H9 (cell line): Measurements from ENCODE around the gene HBZ. TPM values are rescaled to one million over a fixed set of nuclear protein-coding genes. Genes with fewer than 3 reads are reported as not detected.

Experiments used
- DNase-seq: peaks from one replicate; pipeline ENCODE4 v3.0.0-alpha.2; 2017
- H2AFZ ChIP-seq: one replicate; pipeline ENCODE4 v1.6.1; 2013; ENCODE audit warnings: mild to moderate bottlenecking, low read length, control low read depth, moderate library complexity
- H2AK5ac ChIP-seq: 2 replicates; pipeline ENCODE4 v1.6.1; 2013; ENCODE audit warnings: low read length, control low read depth, mixed read lengths; ENCODE audit not compliant: insufficient read length
- H2BK120ac ChIP-seq: one replicate; pipeline ENCODE4 v1.6.1; 2013; ENCODE audit warnings: low read depth, mild to moderate bottlenecking, low read length, control low read depth, inconsistent platforms; ENCODE audit not compliant: poor library complexity, severe bottlenecking
- H2BK12ac ChIP-seq: 2 replicates; pipeline ENCODE4 v1.6.1; 2013; ENCODE audit warnings: low read length, control low read depth, mixed read lengths, low read depth; ENCODE audit not compliant: insufficient read length
- H2BK15ac ChIP-seq: 2 replicates; pipeline ENCODE4 v1.6.1; 2013; ENCODE audit warnings: low read depth, low read length, control low read depth
- H2BK20ac ChIP-seq: one replicate; pipeline ENCODE4 v1.6.1; 2013; ENCODE audit warnings: low read depth, mild to moderate bottlenecking, low read length, control low read depth, inconsistent platforms; ENCODE audit not compliant: poor library complexity, severe bottlenecking
- H2BK5ac ChIP-seq: 2 replicates; pipeline ENCODE4 v1.6.1; 2013; ENCODE audit warnings: low read length, control low read depth, mixed read lengths; ENCODE audit not compliant: insufficient read length
- H3K14ac ChIP-seq: 2 replicates; pipeline ENCODE4 v1.6.1; 2013; ENCODE audit warnings: low read length, control low read depth; ENCODE audit not compliant: insufficient read depth
- H3K18ac ChIP-seq: 2 replicates; pipeline ENCODE4 v1.6.1; 2013; ENCODE audit warnings: low read depth, mild to moderate bottlenecking, mixed read lengths, low read length, control low read depth; ENCODE audit not compliant: insufficient read length
- H3K23ac ChIP-seq: 2 replicates; pipeline ENCODE4 v1.6.1; 2013; ENCODE audit warnings: low read length, control low read depth, mixed read lengths, low read depth; ENCODE audit not compliant: insufficient read length
- H3K23me2 ChIP-seq: 2 replicates; pipeline ENCODE4 v1.6.1; 2013; ENCODE audit warnings: low read depth, mild to moderate bottlenecking, mixed read lengths, low read length, control low read depth; ENCODE audit not compliant: insufficient read length, poor library complexity, severe bottlenecking
- H3K27ac ChIP-seq: 2 replicates; pipeline ENCODE4 v1.5.1; 2013; ENCODE audit warnings: low read length, control low read depth, mixed read lengths, low read depth; ENCODE audit not compliant: insufficient read length
- H3K27me3 ChIP-seq: 2 replicates; pipeline ENCODE4 v1.6.1; 2013; ENCODE audit warnings: low read length, control low read depth, inconsistent platforms; ENCODE audit not compliant: insufficient read depth
- H3K4ac ChIP-seq: 2 replicates; pipeline ENCODE4 v1.6.1; 2013; ENCODE audit warnings: low read depth, mild to moderate bottlenecking, control low read depth, inconsistent platforms, low read length, moderate library complexity
- H3K4me1 ChIP-seq: 2 replicates; pipeline ENCODE4 v1.6.1; 2013; ENCODE audit warnings: low read length, control low read depth, inconsistent platforms; ENCODE audit not compliant: insufficient read depth
- H3K4me2 ChIP-seq: 2 replicates; pipeline ENCODE4 v1.6.1; 2013; ENCODE audit warnings: low read length, control low read depth, mixed read lengths; ENCODE audit not compliant: insufficient read length, insufficient read depth
- H3K56ac ChIP-seq: 2 replicates; pipeline ENCODE4 v1.6.1; 2013; ENCODE audit warnings: low read depth, mild to moderate bottlenecking, mixed read lengths, low read length, control low read depth; ENCODE audit not compliant: insufficient read length
- H3K79me1 ChIP-seq: 2 replicates; pipeline ENCODE4 v1.6.1; 2013; ENCODE audit warnings: low read depth, mild to moderate bottlenecking, moderate library complexity, low read length, control low read depth, inconsistent platforms; ENCODE audit not compliant: insufficient read depth, poor library complexity, severe bottlenecking
- H3K79me2 ChIP-seq: 2 replicates; pipeline ENCODE4 v1.6.1; 2013; ENCODE audit warnings: low read length, control low read depth, inconsistent platforms; ENCODE audit not compliant: insufficient read depth
- H3K9ac ChIP-seq: 2 replicates; pipeline ENCODE4 v1.6.1; 2013; ENCODE audit warnings: low read length, control low read depth, mixed read lengths; ENCODE audit not compliant: insufficient read length; ENCODE audit errors: extremely low read depth
- H3K9me3 ChIP-seq: one replicate; pipeline ENCODE4 v1.6.1; 2013; ENCODE audit warnings: low read depth, low read length, inconsistent platforms; ENCODE audit not compliant: control insufficient read depth
- H3T11ph ChIP-seq: one replicate; pipeline ENCODE4 v1.6.1; 2013; ENCODE audit warnings: mild to moderate bottlenecking, low read length, control low read depth, inconsistent platforms
- H4K20me1 ChIP-seq: one replicate; pipeline ENCODE4 v1.6.1; 2013; ENCODE audit not compliant: control insufficient read depth, insufficient read length, insufficient read depth
- H4K5ac ChIP-seq: 2 replicates; pipeline ENCODE4 v1.6.1; 2013; ENCODE audit warnings: low read depth, mild to moderate bottlenecking, mixed read lengths, low read length, control low read depth; ENCODE audit not compliant: insufficient read length
- H4K8ac ChIP-seq: replicated peaks from 2 replicates; pipeline ENCODE4 v1.6.1; 2013; ENCODE audit warnings: low read length, control low read depth, mixed read lengths, low read depth; ENCODE audit not compliant: insufficient read length
- H4K91ac ChIP-seq: 2 replicates; pipeline ENCODE4 v1.6.1; 2013; ENCODE audit warnings: low read depth, mild to moderate bottlenecking, moderate library complexity, mixed read lengths, low read length, control low read depth; ENCODE audit not compliant: insufficient read length
- H3K27ac Mint-ChIP-seq, 3 experiments: 2 replicates in 2 of 3; 3 replicates in 1 of 3; pipeline ENCODE4 v1.8.0; 2020 to 2021; ENCODE audit warnings: mixed read lengths in 3 of 3, mild to moderate bottlenecking in 1 of 3, moderate library complexity in 1 of 3
- H3K27me3 Mint-ChIP-seq: 2 replicates; pipeline ENCODE4 v1.8.0; 2021; ENCODE audit warnings: low read depth, mild to moderate bottlenecking, moderate library complexity, mixed read lengths
- H3K36me3 Mint-ChIP-seq, 3 experiments: 2 replicates in 2 of 3; 3 replicates in 1 of 3; pipeline ENCODE4 v1.8.0; 2020 to 2021; ENCODE audit warnings: low read depth in 3 of 3, mixed read lengths in 3 of 3; ENCODE audit not compliant: insufficient read depth in 1 of 3
- H3K4me1 Mint-ChIP-seq, 2 experiments: 2 replicates each; pipeline ENCODE4 v1.8.0; 2020; ENCODE audit warnings: mixed read lengths in 2 of 2
- H3K4me3 Mint-ChIP-seq, 2 experiments: 2 replicates in 1 of 2; 3 replicates in 1 of 2; pipeline ENCODE4 v1.8.0; 2020 to 2021; ENCODE audit warnings: mild to moderate bottlenecking in 2 of 2, mixed read lengths in 2 of 2, moderate library complexity in 1 of 2
- H3K9me3 Mint-ChIP-seq, 2 experiments: 2 replicates in 1 of 2; 3 replicates in 1 of 2; pipeline ENCODE4 v1.8.0; 2020; ENCODE audit warnings: mild to moderate bottlenecking in 2 of 2, mixed read lengths in 2 of 2, moderate library complexity in 1 of 2
- WGBS: extraction: QIAGEN DNeasy Blood & Tissue Kit; methylation state at CpG from one replicate; pipeline ENCODE4 v1.1.7; 2013; ENCODE audit warnings: missing lambda C conversion rate, low lambda C conversion rate, mixed read lengths; ENCODE audit not compliant: insufficient read length; ENCODE audit errors: extremely low coverage; 5-methylcytosine and 5-hydroxymethylcytosine counted together
- total RNA-seq: library from RNA; stranded (reverse); gene quantifications from 2 replicates; pipeline ENCODE4 v1.2.1, GENCODE V29; 2021
- TF ChIP-seq, protein P1 (sequence below): fragments of 200-600 bp; sonication (generic); conservative IDR thresholded peaks from 3 replicates; pipeline ENCODE4 v1.8.0; 2021; ENCODE audit warnings: antibody characterized with exemption, mild to moderate bottlenecking

Gene HBZ
- total RNA-seq, 1 experiment from 2014 or later, result not detected

DNA sequence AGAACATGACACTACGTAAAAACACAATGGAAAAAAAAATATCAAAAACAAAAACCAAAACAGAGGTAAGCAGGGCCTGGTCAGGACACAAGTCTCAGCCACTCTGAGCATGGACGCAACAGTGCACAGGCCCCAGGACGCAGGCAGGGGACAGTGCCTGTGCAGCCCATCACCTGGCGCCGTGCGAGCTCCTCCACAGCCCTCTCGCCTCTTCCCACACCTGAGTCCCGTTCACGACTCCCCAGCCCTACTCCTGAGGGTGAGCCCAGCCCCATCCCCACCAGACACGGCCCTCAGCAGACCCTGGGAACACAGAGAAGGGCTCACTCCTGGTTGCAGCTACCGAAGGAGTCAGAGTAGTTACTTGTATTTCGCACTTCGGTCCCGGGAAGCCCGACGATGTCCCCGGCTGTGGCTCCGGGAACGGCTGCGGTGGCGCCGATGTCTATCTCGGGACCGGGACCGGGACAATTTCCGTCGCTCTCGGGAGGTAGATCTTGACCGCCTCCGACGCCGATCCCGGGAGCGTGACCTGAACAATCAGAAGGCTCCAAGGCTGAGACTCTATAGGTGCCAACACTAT lies 37.3 kb downstream of the HBZ start:
- no peak overlapping the region for H3K18ac ChIP-seq
- no peak overlapping the region for H2BK120ac ChIP-seq
- H4K5ac ChIP-seq, result no peak overlapping the region
- no peak overlapping the region for H3K4me2 ChIP-seq
- no peaks in the 10 kb centered on the region for H3K79me2 ChIP-seq
- H2BK15ac ChIP-seq, result no peak overlapping the region
- no peak overlapping the region for H3K14ac ChIP-seq
- no peak overlapping the region for H3K27ac ChIP-seq
- H3K23me2 ChIP-seq, result no peaks in the 10 kb centered on the region
- no peak overlapping the region for H2AFZ ChIP-seq
- no peaks in the 10 kb centered on the region; a peak in 1 of 5 replicates for H3K9me3 Mint-ChIP-seq
- H3K27ac Mint-ChIP-seq, result no peak overlapping the region; a peak in 1 of 7 replicates
- peaks cover 52 to 79% (median 76%) of the 10 kb centered on the region in 3 experiments for H3K36me3 Mint-ChIP-seq
- H2AK5ac ChIP-seq, result no peak overlapping the region
- no peaks in the 10 kb centered on the region for H3K79me1 ChIP-seq
- no peak overlapping the region for H3T11ph ChIP-seq
- H3K4me1 ChIP-seq, result no peaks in the 10 kb centered on the region
- H3K9ac ChIP-seq, result no peak overlapping the region
- H3K27me3 ChIP-seq, result no peaks in the 10 kb centered on the region
- DNase-seq, result no peak
- H4K20me1 ChIP-seq, result no peaks in the 10 kb centered on the region
- no peak overlapping the region for H2BK5ac ChIP-seq
- H3K4me3 Mint-ChIP-seq, result no peak overlapping the region
- no peaks in the 10 kb centered on the region for H3K9me3 ChIP-seq
- no peak overlapping the region for H2BK12ac ChIP-seq
- H3K4me1 Mint-ChIP-seq, result no peaks in the 10 kb centered on the region
- H3K27me3 Mint-ChIP-seq, result 0 out of 2 replicates have a peak, but pooled peaks cover 1% of the 10 kb centered on the region
- WGBS, result no CpG with 5 or more reads among the region's 34 CpGs
- H3K23ac ChIP-seq, result no peak overlapping the region
- H4K8ac ChIP-seq, result no peak overlapping the region
- TF ChIP-seq, protein P1, sequence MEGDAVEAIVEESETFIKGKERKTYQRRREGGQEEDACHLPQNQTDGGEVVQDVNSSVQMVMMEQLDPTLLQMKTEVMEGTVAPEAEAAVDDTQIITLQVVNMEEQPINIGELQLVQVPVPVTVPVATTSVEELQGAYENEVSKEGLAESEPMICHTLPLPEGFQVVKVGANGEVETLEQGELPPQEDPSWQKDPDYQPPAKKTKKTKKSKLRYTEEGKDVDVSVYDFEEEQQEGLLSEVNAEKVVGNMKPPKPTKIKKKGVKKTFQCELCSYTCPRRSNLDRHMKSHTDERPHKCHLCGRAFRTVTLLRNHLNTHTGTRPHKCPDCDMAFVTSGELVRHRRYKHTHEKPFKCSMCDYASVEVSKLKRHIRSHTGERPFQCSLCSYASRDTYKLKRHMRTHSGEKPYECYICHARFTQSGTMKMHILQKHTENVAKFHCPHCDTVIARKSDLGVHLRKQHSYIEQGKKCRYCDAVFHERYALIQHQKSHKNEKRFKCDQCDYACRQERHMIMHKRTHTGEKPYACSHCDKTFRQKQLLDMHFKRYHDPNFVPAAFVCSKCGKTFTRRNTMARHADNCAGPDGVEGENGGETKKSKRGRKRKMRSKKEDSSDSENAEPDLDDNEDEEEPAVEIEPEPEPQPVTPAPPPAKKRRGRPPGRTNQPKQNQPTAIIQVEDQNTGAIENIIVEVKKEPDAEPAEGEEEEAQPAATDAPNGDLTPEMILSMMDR, result no peak
- no peak overlapping the region for H4K91ac ChIP-seq
- no peak overlapping the region for H3K56ac ChIP-seq
- H3K4ac ChIP-seq, result no peak overlapping the region
- no peak overlapping the region for H2BK20ac ChIP-seq
